DMS153 (cell line): ENCODE results near the gene FRMD3.

Experiments used
- DNase-seq: peaks from one replicate; lab custom pipeline; 2025; lab: John Stamatoyannopoulos, UW

FRMD3 gene

GRCh38 chr9:83538172-83538889 lies at the start of gene FRMD3:
Gene FRMD3 (minus strand): TSS chr9:83538401. CDS start chr9:83538231, 170 bp downstream.
- DNase-seq: peak; percentile 84

GRCh38 chr9:83584995-83585394 lies 46.8 kb upstream of the FRMD3 start:
- DNase-seq: no peak

DNA sequence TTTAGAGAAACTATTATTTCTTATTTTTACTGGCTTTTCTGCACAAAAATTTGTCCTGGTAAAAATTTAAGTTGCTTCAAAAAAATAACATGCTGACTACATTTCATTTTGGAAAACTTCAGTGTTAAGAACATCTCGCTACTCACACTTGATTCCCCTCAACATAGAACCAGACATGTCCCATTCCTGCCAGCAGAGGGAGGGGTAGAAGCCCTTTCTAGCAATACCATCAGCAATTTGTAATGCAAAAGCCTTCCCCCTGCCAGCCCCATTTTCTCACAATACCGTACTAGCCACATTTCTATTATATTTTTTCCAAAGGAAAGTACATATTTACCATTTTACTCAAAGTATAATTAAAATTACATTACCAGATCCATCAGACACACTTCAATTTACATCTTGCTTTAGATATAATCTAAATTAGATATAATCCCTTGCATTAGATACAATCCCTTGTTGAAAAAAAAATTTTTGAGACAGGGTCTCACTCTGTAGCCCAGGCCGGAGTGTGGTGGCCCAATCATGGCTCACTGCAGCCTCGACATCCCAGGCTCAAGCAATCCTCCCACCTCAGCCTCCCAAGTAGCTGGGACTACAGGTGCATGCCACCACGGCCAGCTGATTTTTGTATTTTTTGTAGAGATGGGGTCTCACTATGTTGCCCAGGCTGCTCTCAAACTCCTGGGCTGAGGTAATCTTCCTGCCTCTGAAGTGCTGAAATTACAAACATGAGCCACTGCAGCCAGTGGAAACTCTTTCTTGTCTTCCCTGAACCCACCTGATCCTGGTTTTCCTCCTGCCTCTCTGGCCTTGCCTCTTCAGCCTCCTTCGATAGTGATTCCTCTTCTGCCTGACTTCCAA lies 45.2 kb upstream of the FRMD3 start:
- no peak for DNase-seq

- DNase-seq: no peak
Observed at GRCh38 chr9:83582029-83582428, 43.8 kb upstream of the FRMD3 start.

- DNase-seq: no peak
Observed at GRCh38 chr9:83574482-83574881, 36.3 kb upstream of the FRMD3 start.

DNA sequence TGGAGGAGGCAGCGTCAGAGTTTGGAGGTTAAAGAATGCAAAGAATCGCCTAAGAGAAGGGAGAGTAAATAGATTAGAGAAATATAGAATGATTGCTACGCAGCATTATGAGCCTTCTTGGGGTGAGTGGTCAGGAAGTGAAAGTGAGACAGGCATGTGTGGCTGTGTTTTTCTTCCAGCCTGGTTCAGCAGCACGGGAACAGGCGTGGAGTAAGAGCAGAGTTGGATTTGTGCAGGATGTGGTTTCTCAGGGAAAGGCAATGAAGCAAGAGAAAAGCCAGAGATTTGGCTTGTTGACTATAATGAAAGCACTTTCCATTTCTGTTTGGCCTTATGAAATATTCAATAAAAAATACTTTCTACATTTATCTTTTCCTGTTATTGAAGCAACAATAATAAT lies 34.3 kb upstream of the FRMD3 start:
- no peak for DNase-seq

DNA sequence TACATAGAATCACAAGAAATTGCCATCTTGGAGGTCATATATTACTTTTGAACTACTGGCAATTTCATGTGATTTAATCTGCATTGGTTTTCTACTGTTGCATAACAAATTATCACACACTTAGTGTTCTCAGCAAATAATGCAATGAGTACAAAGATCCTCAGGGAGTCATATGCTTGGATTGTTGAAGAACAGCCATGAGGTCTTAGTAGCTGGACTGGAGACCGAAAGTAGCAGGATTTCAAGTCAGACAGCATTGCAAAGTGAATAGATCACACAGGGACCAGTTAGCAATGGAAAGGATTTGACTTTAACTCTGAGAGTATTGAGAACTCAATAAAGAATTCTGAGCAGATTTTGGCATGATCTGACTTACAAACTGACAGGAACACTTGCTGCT lies 32.2 kb upstream of the FRMD3 start:
- no peak for DNase-seq

DNA sequence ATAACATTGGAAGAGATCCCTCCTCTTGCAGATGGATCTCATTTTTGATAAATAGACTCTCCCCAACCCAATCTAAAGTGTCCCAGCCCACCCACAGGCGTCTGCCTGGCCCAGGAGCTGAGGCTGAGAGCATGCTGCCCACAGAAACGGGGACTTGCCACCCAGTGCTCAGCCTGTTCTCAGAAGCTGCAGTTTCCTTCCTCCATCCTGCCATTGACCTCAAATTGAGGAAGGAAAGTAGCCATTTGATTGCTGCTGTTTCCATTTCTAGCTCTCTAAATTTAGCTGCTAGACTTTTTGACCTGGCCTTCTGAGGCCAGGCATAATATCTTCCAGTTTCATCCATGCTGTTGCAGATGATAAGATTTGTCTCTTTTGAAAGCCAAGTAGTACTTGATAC lies 31.1 kb upstream of the FRMD3 start:
- no peak for DNase-seq

DNA sequence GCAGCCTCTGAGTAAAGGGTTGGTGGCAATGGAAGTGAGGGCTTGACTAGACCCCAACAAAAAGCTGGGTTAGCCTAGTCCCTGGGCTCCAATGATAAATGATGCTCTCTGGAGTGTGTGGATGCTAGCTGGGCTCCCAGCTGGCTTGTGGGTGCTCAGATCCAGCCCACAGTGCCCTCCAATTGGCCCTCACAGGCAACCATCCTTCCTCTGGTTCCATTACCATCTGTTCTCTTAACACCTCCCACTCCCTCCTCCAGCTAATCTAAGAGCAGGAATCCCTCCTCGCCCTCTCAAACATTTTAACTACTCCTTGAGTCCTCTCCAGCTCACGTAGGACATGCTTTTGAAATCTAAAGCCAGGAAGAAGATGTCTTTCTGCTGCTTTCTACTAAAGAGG lies 25.2 kb upstream of the FRMD3 start:
- no peak for DNase-seq

- DNase-seq: no peak
Observed at GRCh38 chr9:83560169-83560826, 22.1 kb upstream of the FRMD3 start.

GRCh38 chr9:83557771-83558170 lies 19.6 kb upstream of the FRMD3 start:
- DNase-seq: no peak

GRCh38 chr9:83557317-83557716 lies 19.1 kb upstream of the FRMD3 start:
- DNase-seq: no peak

DNA sequence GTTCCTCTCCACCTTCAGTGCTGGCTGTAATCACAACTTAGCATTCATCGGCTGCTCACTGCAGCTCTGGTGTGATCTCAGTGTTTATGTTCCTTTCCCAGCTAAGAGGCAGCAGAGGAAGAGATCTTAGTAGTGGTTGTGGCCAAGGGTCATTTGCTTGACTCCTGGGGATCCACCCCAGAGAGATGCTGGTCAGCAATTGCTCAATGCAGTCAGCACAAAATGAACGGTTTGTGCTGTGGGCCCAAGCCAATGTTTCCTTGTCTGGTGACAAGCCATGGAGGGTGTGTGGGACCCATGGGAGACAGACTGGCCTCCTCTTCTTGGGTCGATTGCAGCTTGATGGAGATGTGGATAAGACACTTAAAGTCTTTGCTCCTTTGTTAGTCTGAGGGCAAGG lies 16.1 kb upstream of the FRMD3 start:
- no peak for DNase-seq

DNA sequence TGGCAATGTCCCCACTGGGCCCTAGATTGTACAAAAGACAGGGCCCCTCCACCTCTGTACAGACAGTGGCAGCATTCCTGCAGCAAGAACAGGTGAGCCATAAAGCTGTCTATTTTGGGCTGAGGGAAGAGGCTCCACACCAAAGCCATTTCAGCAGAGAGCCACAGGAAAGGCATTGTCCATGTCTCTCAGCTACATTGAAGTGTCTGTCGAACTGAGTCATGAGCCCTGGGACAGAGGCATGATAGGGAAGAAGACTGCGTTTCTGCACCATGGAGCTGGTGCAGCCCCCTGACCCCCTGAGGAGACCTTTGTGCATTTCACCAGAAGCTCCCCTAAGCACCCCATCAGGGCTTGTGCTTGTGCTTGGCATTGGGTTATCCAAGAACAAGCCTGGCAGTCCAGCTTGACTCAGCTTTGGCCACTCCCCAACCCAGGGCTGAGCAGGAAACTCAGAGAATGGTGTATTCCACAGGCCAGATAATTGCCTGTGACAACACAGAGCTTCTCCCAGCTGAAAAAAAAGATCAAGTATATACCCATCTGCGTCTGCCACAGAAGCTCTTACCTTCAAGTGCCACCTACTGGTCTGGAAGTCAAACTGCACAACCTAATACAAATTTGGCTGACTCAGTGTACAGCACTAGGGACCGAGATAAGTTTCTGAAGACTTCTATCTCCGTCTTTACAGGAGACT lies 5.9 kb upstream of the FRMD3 start:
- peak; percentile 66 for DNase-seq

DNA sequence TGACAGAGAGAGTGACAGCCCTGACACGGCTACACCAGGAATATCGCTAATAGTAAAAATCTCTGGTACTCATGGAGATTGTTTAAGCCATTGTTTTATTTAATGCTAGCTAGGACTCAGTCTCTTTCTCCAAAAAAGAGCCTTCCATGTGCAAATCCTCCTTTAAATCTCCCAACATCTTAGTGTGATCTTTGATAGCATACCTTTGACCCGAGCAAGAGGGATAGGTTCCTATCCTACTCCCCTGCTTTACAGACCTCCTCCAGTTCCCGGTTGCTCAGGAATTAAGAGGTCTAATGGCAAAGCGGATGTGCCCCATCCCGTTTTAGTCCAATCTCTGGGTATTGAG lies 663 bp upstream of the FRMD3 start:
- DNase-seq: no peak

DNA sequence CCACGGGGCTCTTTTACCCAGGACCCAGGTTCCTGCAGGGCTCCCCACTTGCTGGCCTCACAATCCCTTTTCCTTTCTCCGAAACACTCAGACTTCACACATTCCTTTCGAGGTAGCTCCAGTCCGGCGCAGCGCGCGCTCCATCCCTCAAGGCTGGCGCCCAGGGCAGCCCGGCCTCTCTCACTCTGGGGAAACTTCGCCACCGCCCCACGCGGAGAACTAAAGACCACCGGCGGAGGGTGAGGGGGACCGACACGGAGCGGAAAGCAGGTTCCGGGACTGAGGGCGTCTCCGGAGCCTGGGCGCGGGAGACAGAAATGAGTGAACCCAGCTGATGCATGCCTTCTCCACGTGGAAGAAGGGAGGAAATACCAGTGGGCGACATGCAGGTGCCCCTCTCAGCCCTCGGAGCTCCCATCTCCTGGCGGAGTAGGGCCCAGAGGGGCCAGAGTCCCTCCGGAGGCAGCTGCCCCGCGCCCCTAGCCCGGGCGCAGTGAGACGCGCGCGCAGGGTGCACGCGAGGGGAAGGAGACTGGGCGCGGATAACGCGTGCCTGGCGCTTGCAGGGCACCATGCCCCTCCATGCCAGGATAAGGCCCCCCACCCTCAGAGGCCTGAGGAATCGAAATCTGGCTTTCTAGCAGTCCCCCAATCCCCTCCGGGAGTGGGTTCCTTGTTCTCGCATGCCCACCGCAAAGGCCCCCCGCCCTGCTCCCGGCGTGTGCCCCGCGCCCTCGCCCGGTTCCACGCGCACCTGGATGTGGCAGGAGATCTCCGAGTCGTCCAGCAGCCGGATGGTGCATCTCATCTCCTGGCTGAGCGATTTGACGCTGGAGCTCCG lies 650 bp downstream of the FRMD3 start:
- no peak for DNase-seq

DNA sequence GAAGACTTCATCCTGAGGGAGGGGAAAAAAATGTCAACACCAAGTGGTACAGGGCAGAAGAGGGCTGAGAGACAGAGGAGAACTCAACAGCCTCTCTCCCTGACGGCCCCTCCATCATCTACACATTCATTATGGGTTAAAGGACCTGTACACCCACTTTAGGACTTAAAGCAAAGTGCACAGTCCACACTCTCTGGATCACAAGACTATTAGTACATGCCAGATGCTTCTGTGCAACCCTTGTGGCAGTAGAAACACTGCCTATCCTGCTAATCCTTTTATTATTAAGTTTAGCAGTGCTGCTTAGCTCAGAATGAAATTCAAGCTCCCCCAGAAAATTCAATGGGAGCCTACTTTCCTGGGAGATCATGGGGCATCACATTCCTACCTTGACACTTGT lies 1.9 kb downstream of the FRMD3 start:
- DNase-seq: no peak

GRCh38 chr9:83535736-83536135 lies 2.5 kb downstream of the FRMD3 start:
- DNase-seq: peak; percentile 9

DNA sequence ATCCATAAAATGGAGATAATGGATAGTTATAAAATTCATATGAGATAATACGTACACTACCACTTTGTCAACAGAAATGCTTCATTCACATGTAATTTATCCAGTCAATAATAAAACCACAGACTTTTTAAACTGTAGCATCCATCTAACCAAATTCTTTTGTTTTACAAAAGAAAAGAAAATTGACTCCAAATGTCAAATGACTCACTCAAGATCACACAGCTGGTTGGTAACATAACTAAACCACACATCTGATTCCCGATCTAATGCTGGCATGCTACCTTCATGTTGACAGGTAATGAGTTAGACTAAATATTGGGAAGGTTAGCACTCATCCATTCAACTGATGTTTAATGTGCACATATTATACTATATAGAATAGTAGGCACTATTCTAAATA lies 4.9 kb downstream of the FRMD3 start:
- no peak for DNase-seq

GRCh38 chr9:83526901-83527300 lies 11.3 kb downstream of the FRMD3 start:
- no peak for DNase-seq

DNA sequence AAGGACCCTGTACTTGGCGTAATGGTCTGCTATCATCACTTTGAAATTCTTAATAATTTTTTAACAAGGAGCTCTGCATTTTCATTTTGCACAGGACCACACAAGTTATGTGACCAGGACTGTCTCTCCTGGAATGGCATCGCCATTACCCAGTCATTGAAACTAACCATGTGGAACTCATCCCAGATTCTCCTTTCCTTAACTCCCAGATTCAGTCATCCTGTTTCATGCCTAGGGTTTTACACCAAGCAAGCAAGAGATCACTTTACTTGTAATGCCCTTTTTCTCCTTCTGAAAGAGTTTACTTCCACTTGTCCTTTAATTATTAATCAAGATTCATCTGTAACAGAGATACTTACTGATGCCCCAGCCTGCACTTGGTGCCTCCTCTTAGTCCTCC lies 12.0 kb downstream of the FRMD3 start:
- DNase-seq: no peak

- no peak for DNase-seq
Observed at GRCh38 chr9:83523684-83524083, 14.5 kb downstream of the FRMD3 start.
